Activated naive CD4-positive, alpha-beta T cell treated with anti-CD3 and anti-CD28 coated beads for 36 hours (primary cell): ENCODE results near the gene ECD. TPM values are rescaled to one million over a fixed set of nuclear protein-coding genes. Genes with fewer than 3 reads are reported as not detected.
"Not testable (repeated sequence)": the region's sequence is repeated elsewhere in the genome, so short reads cannot be mapped to it uniquely, and the experiment has no call there.

Experiments used
- CTCF ChIA-PET: fragments of 350-600 bp; sonication (Branson Sonifier 250); formaldehyde crosslinking; loops from one replicate; lab custom pipeline; 2021; ENCODE audit warnings: antibody characterized with exemption; lab: Charles Lee
- DNase-seq: peaks from one replicate; pipeline ENCODE4 v3.0.0-alpha.2; 2020
- H3K27ac Mint-ChIP-seq: one replicate; pipeline ENCODE4 v1.8.0; 2021; ENCODE audit warnings: mild to moderate bottlenecking, mixed read lengths
- H3K27me3 Mint-ChIP-seq: one replicate; pipeline ENCODE4 v1.8.0; 2021; ENCODE audit warnings: low read depth, mixed read lengths
- H3K36me3 Mint-ChIP-seq: one replicate; pipeline ENCODE4 v1.8.0; 2021; ENCODE audit warnings: low read depth, mixed read lengths
- H3K4me1 Mint-ChIP-seq: one replicate; pipeline ENCODE4 v1.8.0; 2021; ENCODE audit warnings: low read depth, mixed read lengths
- H3K4me3 Mint-ChIP-seq: one replicate; pipeline ENCODE4 v1.8.0; 2021; ENCODE audit warnings: mild to moderate bottlenecking, moderate library complexity, mixed read lengths
- H3K9me3 Mint-ChIP-seq: one replicate; pipeline ENCODE4 v1.8.0; 2021; ENCODE audit warnings: mixed read lengths
- intact Hi-C: fragments of 100-400 bp; cut with micrococcal nuclease; formaldehyde crosslinking; loops from one replicate; pipeline ENCODE4 v1.15.1; 2023
- total RNA-seq, 2 experiments: library from RNA; stranded (reverse); gene quantifications; one replicate each; pipeline ENCODE4 v1.2.3, GENCODE V29; 2021

Gene ECD
- total RNA-seq, 2 experiments from 2014 or later, result 26.5 to 28.1 TPM

GRCh38 chr10:73116017-73116416 lies 51.8 kb downstream of the ECD start:
- CTCF ChIA-PET, result no interaction called here
- peaks cover 14% of the 10 kb centered on the region for H3K4me1 Mint-ChIP-seq
- H3K36me3 Mint-ChIP-seq, result peaks cover 3% of the 10 kb centered on the region
- H3K4me3 Mint-ChIP-seq, result no peak overlapping the region
- H3K27ac Mint-ChIP-seq, result no peak overlapping the region
- H3K27me3 Mint-ChIP-seq, result no peaks in the 10 kb centered on the region
- H3K9me3 Mint-ChIP-seq, result no peaks in the 10 kb centered on the region
- no peak for DNase-seq
- intact Hi-C loops, result no loop called here

- Mint-ChIP-seq H3K4me3 (no peak overlapping the region), H3K36me3 (peaks cover 19% of the 10 kb centered on the region), H3K9me3 (peaks cover 7% of the 10 kb centered on the region), H3K27ac (no peak overlapping the region), H3K4me1 (peaks cover 22% of the 10 kb centered on the region), H3K27me3 (no peaks in the 10 kb centered on the region)
- no peak for DNase-seq
- CTCF ChIA-PET, result no interaction called here
- intact Hi-C loops, result loop anchor here (5.0 kb wide), 1 partner anchor 54 kb away; the partner anchor contains the start of genes ECD and FAM149B1
Observed at GRCh38 chr10:73113551-73113950, 54.3 kb downstream of the ECD start.

GRCh38 chr10:73112032-73112431 lies 55.8 kb downstream of the ECD start:
- not testable (repeated sequence) for H3K27me3 Mint-ChIP-seq, H3K27ac Mint-ChIP-seq, H3K9me3 Mint-ChIP-seq, H3K4me3 Mint-ChIP-seq, DNase-seq
- CTCF ChIA-PET, result interaction anchor here (2.8 kb wide), 1 partner anchor 14 kb away, joined by 16 read pairs; the partner anchor contains the start of gene P4HA1
- intact Hi-C loops, result loop anchor here (5.0 kb wide), 1 partner anchor 55 kb away; the partner anchor contains the start of genes ECD and FAM149B1
- peaks cover 20% of the 10 kb centered on the region for H3K36me3 Mint-ChIP-seq
- peaks cover 15% of the 10 kb centered on the region for H3K4me1 Mint-ChIP-seq

GRCh38 chr10:73110345-73110849 lies 57.4 kb downstream of the ECD start, which contains the start of gene NUDT13:
Gene NUDT13, plus strand, starts transcription at chr10:73110455. Its CDS starts 3,911 bp downstream, at chr10:73114366.
- Mint-ChIP-seq H3K9me3 (peaks cover 7% of the 10 kb centered on the region), H3K36me3 (peaks cover 21% of the 10 kb centered on the region), H3K27me3 (no peaks in the 10 kb centered on the region), H3K4me3 (peak within 1 kb of the TSS; percentile 84), H3K27ac (peak within 1 kb of the TSS; percentile 88), H3K4me1 (peaks cover 15% of the 10 kb centered on the region)
- CTCF ChIA-PET, result interaction anchor here (0.6 to 2.8 kb wide), 4 partner anchors 9 to 22 kb away, joined by 3 to 16 read pairs (median 6); partner anchors contain the start of gene P4HA1
- peak; percentile 65 for DNase-seq
- intact Hi-C loops, result loop anchor here (1.0 to 5.0 kb wide), 2 partner anchors 13 to 57 kb away; partner anchors contain the start of genes ECD and FAM149B1

- H3K4me3 Mint-ChIP-seq, intact Hi-C loops, H3K27me3 Mint-ChIP-seq, H3K27ac Mint-ChIP-seq, H3K9me3 Mint-ChIP-seq, DNase-seq: not testable (repeated sequence)
- Mint-ChIP-seq H3K4me1 (peaks cover 15% of the 10 kb centered on the region), H3K36me3 (peaks cover 21% of the 10 kb centered on the region)
- CTCF ChIA-PET, result interaction anchor here (1.1 to 2.8 kb wide), 3 partner anchors 11 to 15 kb away, joined by 3 to 16 read pairs (median 9); partner anchors contain the start of gene P4HA1
Observed at GRCh38 chr10:73109248-73109652, 58.6 kb downstream of the ECD start.

- no peak overlapping the region for H3K27ac Mint-ChIP-seq
- peaks cover 7% of the 10 kb centered on the region for H3K9me3 Mint-ChIP-seq
- no peak for DNase-seq
- H3K4me1 Mint-ChIP-seq, result peaks cover 12% of the 10 kb centered on the region
- intact Hi-C loops, result no loop called here
- H3K4me3 Mint-ChIP-seq, result no peak overlapping the region
- CTCF ChIA-PET, result interaction anchor here (1.0 kb wide), 1 partner anchor 53 kb away, joined by 3 read pairs; no protein-coding TSS in a partner anchor
- peaks cover 23% of the 10 kb centered on the region for H3K36me3 Mint-ChIP-seq
- H3K27me3 Mint-ChIP-seq, result no peaks in the 10 kb centered on the region
Observed at GRCh38 chr10:73106301-73106700, 61.5 kb downstream of the ECD start.

- H3K9me3 Mint-ChIP-seq, result no peaks in the 10 kb centered on the region
- no peaks in the 10 kb centered on the region for H3K27me3 Mint-ChIP-seq
- intact Hi-C loops, result loop anchor here (5.0 kb wide), 1 partner anchor 1728 kb away; the partner anchor contains the start of gene KAT6B
- no peak for DNase-seq
- H3K4me3 Mint-ChIP-seq, result no peak overlapping the region
- no peak overlapping the region for H3K27ac Mint-ChIP-seq
- H3K4me1 Mint-ChIP-seq, result peaks cover 18% of the 10 kb centered on the region
- CTCF ChIA-PET, result interaction anchor here (0.6 to 4.0 kb wide), 4 partner anchors 11 to 271 kb away, joined by 3 to 16 read pairs (median 5); partner anchors contain the start of gene NUDT13
- peaks cover 2% of the 10 kb centered on the region for H3K36me3 Mint-ChIP-seq
Observed at GRCh38 chr10:73099141-73099540, 68.7 kb downstream of the ECD start.

- Mint-ChIP-seq H3K4me3 (peak overlapping the region; percentile 83), H3K4me1 (peaks cover 28% of the 10 kb centered on the region), H3K27me3 (no peaks in the 10 kb centered on the region), H3K27ac (peak overlapping the region; percentile 93), H3K9me3 (no peaks in the 10 kb centered on the region), H3K36me3 (peaks cover 2% of the 10 kb centered on the region)
- CTCF ChIA-PET, result interaction anchor here (0.6 to 4.0 kb wide), 6 partner anchors 8 to 870 kb away, joined by 3 to 16 read pairs (median 4); partner anchors contain the start of gene NUDT13
- no peak for DNase-seq
- intact Hi-C loops, result loop anchor here (1.0 to 5.0 kb wide), 6 partner anchors 13 to 1730 kb away; partner anchors contain the start of genes CFAP70, KAT6B, MICU1 and NUDT13
Observed at GRCh38 chr10:73097305-73097670, 70.5 kb downstream of the ECD start.

- intact Hi-C loops, result loop anchor here (1.0 to 5.0 kb wide), 9 partner anchors 14 to 1731 kb away; partner anchors contain the start of genes CFAP70, DNAJC9, KAT6B and MICU1
- DNase-seq, result peak; percentile 96
- H3K36me3 Mint-ChIP-seq, result no peaks in the 10 kb centered on the region
Observed at GRCh38 chr10:73096449-73097304, 71.1 kb downstream of the ECD start, which contains the start of gene P4HA1. Gene P4HA1, minus strand, starts transcription at chr10:73096866. Its CDS starts 21,983 bp downstream, at chr10:73074883.

GRCh38 chr10:73096041-73096448 lies 71.8 kb downstream of the ECD start:
- Mint-ChIP-seq H3K27ac (peak overlapping the region; percentile 93), H3K27me3 (no peaks in the 10 kb centered on the region), H3K4me3 (peak overlapping the region; percentile 83), H3K9me3 (no peaks in the 10 kb centered on the region), H3K4me1 (peaks cover 33% of the 10 kb centered on the region), H3K36me3 (no peaks in the 10 kb centered on the region)
- peak; percentile 83 for DNase-seq
- intact Hi-C loops, result loop anchor here (1.0 to 5.0 kb wide), 7 partner anchors 63 to 1731 kb away; partner anchors contain the start of genes CFAP70, DNAJC9, KAT6B and MICU1
- CTCF ChIA-PET, result interaction anchor here (0.7 to 2.5 kb wide), 4 partner anchors 14 to 173 kb away, joined by 3 to 10 read pairs (median 6); partner anchors contain the start of gene NUDT13

More at GRCh38 chr10:73096449-73097304, 71.1 kb downstream of the ECD start, which contains the start of gene P4HA1:
- Mint-ChIP-seq H3K27ac (peak within 1 kb of the TSS; percentile 93), H3K27me3 (no peaks in the 10 kb centered on the region), H3K9me3 (no peaks in the 10 kb centered on the region), H3K4me1 (peaks cover 32% of the 10 kb centered on the region), H3K4me3 (peak within 1 kb of the TSS; percentile 83)
- CTCF ChIA-PET, result interaction anchor here (0.6 to 4.0 kb wide), 9 partner anchors 9 to 173 kb away, joined by 3 to 16 read pairs (median 4); partner anchors contain the start of gene NUDT13

GRCh38 chr10:73095481-73096021 lies 72.3 kb downstream of the ECD start:
- intact Hi-C loops, result loop anchor here (1.0 to 5.0 kb wide), 7 partner anchors 64 to 1732 kb away; partner anchors contain the start of genes CFAP70, DNAJC9, KAT6B and MICU1
- H3K9me3 Mint-ChIP-seq, result no peaks in the 10 kb centered on the region
- H3K27me3 Mint-ChIP-seq, result no peaks in the 10 kb centered on the region
- H3K36me3 Mint-ChIP-seq, result no peaks in the 10 kb centered on the region
- peak; percentile 42 for DNase-seq
- CTCF ChIA-PET, result interaction anchor here (0.7 to 2.5 kb wide), 4 partner anchors 14 to 174 kb away, joined by 3 to 10 read pairs (median 6); partner anchors contain the start of gene NUDT13
- H3K4me1 Mint-ChIP-seq, result peaks cover 33% of the 10 kb centered on the region
- H3K27ac Mint-ChIP-seq, result peak overlapping the region; percentile 93
- H3K4me3 Mint-ChIP-seq, result peak overlapping the region; percentile 83
